Measurements from ENCODE around the gene C11orf91.

- TF ChIP-seq CTCF (IDR thresholded peaks at IDR 0.05; ENCODE audit: low read depth, low read length) = no peak
- no peak for TF ChIP-seq MYC (IDR thresholded peaks at IDR 0.05; ENCODE audit: low read depth, low read length)
- no peak for TF ChIP-seq POLR2A (IDR thresholded peaks at IDR 0.05; ENCODE audit: extremely low read depth, insufficient read length)
Measured at GRCh38 chr11:33743291-33743690, 42.7 kb upstream of the C11orf91 start.
